Body of pancreas (tissue), 4 donors: Measurements from ENCODE around the gene ZRANB1. TPM values are rescaled to one million over a fixed set of nuclear protein-coding genes. Genes with fewer than 3 reads are reported as not detected.

Experiments used
- ATAC-seq: fragments of 150-250 bp; one replicate; pipeline ENCODE4 v1.9.1; 2016
- DNase-seq, 4 donors: peaks; one replicate each; pipeline ENCODE4 v3.0.0-alpha.2; 2019
- H3K27ac ChIP-seq, 4 donors: fragments of 200-600 bp; sonication (generic); 1 replicate in 3 of 4; 2 replicates in 1 of 4; pipeline versions ENCODE4 v1.5.1 to v1.6.1; 2016 to 2019; ENCODE audit warnings: mild to moderate bottlenecking in 1 of 4, mixed read lengths in 1 of 4, moderate library complexity in 1 of 4
- H3K27me3 ChIP-seq, 2 donors: fragments of 200-600 bp; sonication (generic); one replicate each; pipeline ENCODE4 v1.6.0; 2016; ENCODE audit warnings: mild to moderate bottlenecking in 1 of 2
- H3K36me3 ChIP-seq, 2 donors: fragments of 200-600 bp; sonication (generic); replicated peaks in 1 of 2; 2 replicates each; pipeline ENCODE4 v1.5.1; 2016; ENCODE audit warnings: low read depth in 2 of 2; ENCODE audit not compliant: insufficient read depth in 1 of 2
- H3K4me1 ChIP-seq: fragments of 200-600 bp; sonication (generic); one replicate; pipeline ENCODE4 v1.6.0; 2016
- H3K4me3 ChIP-seq, 2 donors: fragments of 200-600 bp; sonication (generic); 1 replicate in 1 of 2; 2 replicates in 1 of 2; pipeline ENCODE4 v1.5.1; 2016 to 2019
- H3K9me3 ChIP-seq, 3 donors: fragments of 200-600 bp; sonication (generic); 1 replicate in 2 of 3; 2 replicates in 1 of 3; pipeline ENCODE4 v1.5.1; 2016
- POLR2A ChIP-seq, 3 donors: fragments of 450-650 bp; IDR thresholded peaks; one replicate each; pipeline ENCODE4 v1.6.1; 2016; ENCODE audit warnings: antibody characterized with exemption in 3 of 3, mild to moderate bottlenecking in 2 of 3
- WGBS, 2 donors: methylation state at CpG; one replicate each; pipeline ENCODE4 v1.1.5; 2017; 5-methylcytosine and 5-hydroxymethylcytosine counted together
- intact Hi-C: fragments of 100-400 bp; cut with DNase I; formaldehyde crosslinking; loops from one replicate; pipeline ENCODE4 v1.15.1; 2023
- total RNA-seq, 2 donors: library from RNA; depleted of rRNA; stranded (reverse); fragments of >200 nt; gene quantifications; one replicate each; pipeline ENCODE4 v1.1.0, GENCODE V29; 2016
- TF ChIP-seq, protein P1 (sequence below), 7 experiments: fragments of 450-650 bp in 4 of 7; fragments of 200-600 bp in 3 of 7; sonication (generic) in 3 of 7; IDR thresholded peaks; one replicate each; pipeline ENCODE4 v1.5.1; 2016 to 2019; ENCODE audit warnings: antibody characterized with exemption in 7 of 7

Gene ZRANB1
- total RNA-seq, 2 donors from 2014 or later, result 12.2 to 21.1 TPM

- intact Hi-C loops, result no loop called here
- ATAC-seq (peak; percentile 61), DNase-seq (no peak)
- H3K36me3 ChIP-seq, result no peaks in the 10 kb centered on the region
- H3K9me3 ChIP-seq, result no peaks in the 10 kb centered on the region
- no peaks in the 10 kb centered on the region for H3K27me3 ChIP-seq
- H3K4me3 ChIP-seq, result no peak overlapping the region
- H3K27ac ChIP-seq, result peak overlapping the region in 2 of 4 donors; percentile 45 to 53
- 27 to 35% methylated on average over 3 of the region's 3 CpGs for WGBS, 2 donors
- TF ChIP-seq POLR2A (IDR thresholded peaks at IDR 0.05), result no peak
- TF ChIP-seq, protein P1, sequence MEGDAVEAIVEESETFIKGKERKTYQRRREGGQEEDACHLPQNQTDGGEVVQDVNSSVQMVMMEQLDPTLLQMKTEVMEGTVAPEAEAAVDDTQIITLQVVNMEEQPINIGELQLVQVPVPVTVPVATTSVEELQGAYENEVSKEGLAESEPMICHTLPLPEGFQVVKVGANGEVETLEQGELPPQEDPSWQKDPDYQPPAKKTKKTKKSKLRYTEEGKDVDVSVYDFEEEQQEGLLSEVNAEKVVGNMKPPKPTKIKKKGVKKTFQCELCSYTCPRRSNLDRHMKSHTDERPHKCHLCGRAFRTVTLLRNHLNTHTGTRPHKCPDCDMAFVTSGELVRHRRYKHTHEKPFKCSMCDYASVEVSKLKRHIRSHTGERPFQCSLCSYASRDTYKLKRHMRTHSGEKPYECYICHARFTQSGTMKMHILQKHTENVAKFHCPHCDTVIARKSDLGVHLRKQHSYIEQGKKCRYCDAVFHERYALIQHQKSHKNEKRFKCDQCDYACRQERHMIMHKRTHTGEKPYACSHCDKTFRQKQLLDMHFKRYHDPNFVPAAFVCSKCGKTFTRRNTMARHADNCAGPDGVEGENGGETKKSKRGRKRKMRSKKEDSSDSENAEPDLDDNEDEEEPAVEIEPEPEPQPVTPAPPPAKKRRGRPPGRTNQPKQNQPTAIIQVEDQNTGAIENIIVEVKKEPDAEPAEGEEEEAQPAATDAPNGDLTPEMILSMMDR (IDR thresholded peaks at IDR 0.05), result no peak
- H3K4me1 ChIP-seq, result peaks cover 30% of the 10 kb centered on the region
Observed at GRCh38 chr10:124953421-124953820, 11.5 kb downstream of the ZRANB1 start.

DNA sequence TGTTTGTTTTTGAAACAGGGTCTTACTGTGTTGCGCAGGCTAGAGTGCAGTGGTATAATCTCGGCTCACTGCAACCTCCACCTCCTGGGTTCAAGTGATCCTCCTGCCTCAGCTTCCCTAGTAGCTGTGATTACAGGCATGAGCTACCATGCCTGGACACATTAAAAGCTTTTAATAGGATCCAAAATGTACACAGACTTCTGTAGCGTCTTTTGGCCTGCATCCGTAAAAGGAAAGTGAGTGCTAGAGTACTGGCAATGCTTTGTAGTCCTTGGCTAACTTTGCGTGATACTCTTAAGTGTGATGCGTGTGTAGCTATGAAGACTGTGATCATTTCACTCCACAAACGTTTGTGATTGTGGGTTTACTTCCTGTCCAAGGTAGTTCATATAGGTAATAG, 13.3 kb downstream of the ZRANB1 start:
- intact Hi-C loops, result no loop called here
- TF ChIP-seq POLR2A (IDR thresholded peaks at IDR 0.05), result no peak
- TF ChIP-seq, protein P1 (IDR thresholded peaks at IDR 0.05), result no peak
- WGBS, 2 donors, result 77 to 78% methylated on average over 7 of the region's 7 CpGs
- Histone ChIP-seq H3K4me1 (peaks cover 30% of the 10 kb centered on the region), H3K27me3 (no peaks in the 10 kb centered on the region), H3K27ac (no peak overlapping the region), H3K4me3 (no peak overlapping the region), H3K9me3 (no peaks in the 10 kb centered on the region), H3K36me3 (no peaks in the 10 kb centered on the region)
- DNase-seq (no peak), ATAC-seq (no peak)

- 51 to 58% methylated on average over 10 of the region's 10 CpGs for WGBS, 2 donors
- TF ChIP-seq, protein P1 (IDR thresholded peaks at IDR 0.05), result no peak
- no peak for TF ChIP-seq POLR2A (IDR thresholded peaks at IDR 0.05)
- DNase-seq (no peak), ATAC-seq (no peak)
- H3K27ac ChIP-seq, result no peak overlapping the region
- H3K27me3 ChIP-seq, result no peaks in the 10 kb centered on the region
- intact Hi-C loops, result no loop called here
- no peak overlapping the region for H3K4me3 ChIP-seq
- H3K9me3 ChIP-seq, result no peaks in the 10 kb centered on the region
- H3K4me1 ChIP-seq, result peaks cover 30% of the 10 kb centered on the region
- H3K36me3 ChIP-seq, result no peaks in the 10 kb centered on the region
Observed at GRCh38 chr10:124955868-124956267, 13.9 kb downstream of the ZRANB1 start.

- no peak for DNase-seq
- Histone ChIP-seq H3K4me1 (peaks cover 30% of the 10 kb centered on the region), H3K27me3 (no peaks in the 10 kb centered on the region), H3K36me3 (no peaks in the 10 kb centered on the region), H3K27ac (no peak overlapping the region), H3K4me3 (no peak overlapping the region), H3K9me3 (no peaks in the 10 kb centered on the region)
- ATAC-seq, result no peak
- WGBS, 2 donors, result 79 to 93% methylated on average over 1 of the region's 1 CpG
- intact Hi-C loops, result no loop called here
- TF ChIP-seq, protein P1 (IDR thresholded peaks at IDR 0.05), result no peak
- TF ChIP-seq POLR2A (IDR thresholded peaks at IDR 0.05), result no peak
Observed at GRCh38 chr10:124956764-124957163, 14.8 kb downstream of the ZRANB1 start.

- DNase-seq (no peak), ATAC-seq (no peak)
- Histone ChIP-seq H3K9me3 (no peaks in the 10 kb centered on the region), H3K4me3 (no peak overlapping the region), H3K27me3 (no peaks in the 10 kb centered on the region), H3K36me3 (no peaks in the 10 kb centered on the region), H3K4me1 (peaks cover 30% of the 10 kb centered on the region), H3K27ac (no peak overlapping the region)
- TF ChIP-seq, protein P1 (IDR thresholded peaks at IDR 0.05), result no peak
- TF ChIP-seq POLR2A (IDR thresholded peaks at IDR 0.05), result no peak
- intact Hi-C loops, result no loop called here
- WGBS, 2 donors, result 65 to 87% methylated on average over 7 of the region's 7 CpGs
Observed at GRCh38 chr10:124957404-124957947, 15.6 kb downstream of the ZRANB1 start.
